Measurements from ENCODE around the gene HSF2. TPM values are rescaled to one million over a fixed set of nuclear protein-coding genes. Genes with fewer than 3 reads are reported as not detected.

The HSF2 gene
- total and polyA plus RNA-seq, 2 of the 13 experiments (the other 11 are each of a cell fraction or from before 2014, with no cell fraction given), result 24.8 to 26.4 TPM

GRCh38 chr6:122376246-122376645, 23.2 kb upstream of the HSF2 start:
- H4K20me1 ChIP-seq (ENCODE audit: insufficient read depth, low read length), result no peaks in the 10 kb centered on the region
- H3K4me1 ChIP-seq (ENCODE audit: insufficient read depth, low read length), result no peaks in the 10 kb centered on the region
- in situ Hi-C loops (cut with HindIII; ENCODE audit: extremely low pct_ligation_motif_present, low pct_unique_long_range_greater_than_20kb), result loop anchor here (25.0 kb wide), 1 partner anchor 161 kb away; no protein-coding TSS in a partner anchor
- under 1% methylated on average over 3 of the region's 3 CpGs for WGBS (ENCODE audit: low lambda C conversion rate)
- no TSS peak for BruUV-seq (replicated peaks)
- H3K4me2 ChIP-seq (ENCODE audit: low read depth, low read length), result 0 out of 2 replicates have a peak overlapping the region, but pooled peaks have one; percentile 2
- TF ChIP-seq FOXA3 (CRISPR knock-in tag; IDR thresholded peaks at IDR 0.05) (no peak), ZNF543 (CRISPR knock-in tag; IDR thresholded peaks at IDR 0.05) (no peak), HNF4G (IDR thresholded peaks at IDR 0.05; ENCODE audit: borderline replicate concordance, low read depth, low read length) (no peak), HNF4G (CRISPR knock-in tag; IDR thresholded peaks at IDR 0.05; ENCODE audit: borderline replicate concordance, low read depth) (no peak), FOXC1 (CRISPR knock-in tag; IDR thresholded peaks at IDR 0.05; ENCODE audit: borderline replicate concordance) (no peak), MXI1 (IDR thresholded peaks at IDR 0.05; ENCODE audit: borderline replicate concordance, low read depth, low read length) (no peak), ZNF292 (CRISPR knock-in tag; IDR thresholded peaks at IDR 0.05; ENCODE audit: borderline replicate concordance, low read depth) (no peak), ZNF253 (CRISPR knock-in tag; IDR thresholded peaks at IDR 0.05; ENCODE audit: borderline replicate concordance) (no peak), UBTF (CRISPR knock-in tag; IDR thresholded peaks at IDR 0.05) (no peak), ZSCAN30 (CRISPR knock-in tag; IDR thresholded peaks at IDR 0.05) (no peak), SP5 (CRISPR knock-in tag; IDR thresholded peaks at IDR 0.05; ENCODE audit: borderline replicate concordance, low read depth) (no peak), PRPF4 (IDR thresholded peaks at IDR 0.05; ENCODE audit: low read depth, low read length, poor library complexity, severe bottlenecking) (no peak), GPN1 (CRISPR knock-in tag; IDR thresholded peaks at IDR 0.05; ENCODE audit: borderline replicate concordance) (no peak), FOXK2 (IDR thresholded peaks at IDR 0.05) (no peak), TBX3 (IDR thresholded peaks at IDR 0.05; ENCODE audit: borderline replicate concordance) (no peak), HOXA9 (CRISPR knock-in tag; IDR thresholded peaks at IDR 0.05; ENCODE audit: borderline replicate concordance) (no peak), ZNF513 (CRISPR knock-in tag; conservative IDR thresholded peaks at IDR 0.05) (no peak)
- intact Hi-C loops (cut with micrococcal nuclease; ENCODE audit: unreplicated experiment), result no loop called here
- H3K27ac ChIP-seq (ENCODE audit: extremely low read length, insufficient read depth, low read length), result no peak overlapping the region
- POLR2A ChIA-PET, result no interaction called here
- no peak overlapping the region for H2AFZ ChIP-seq (ENCODE audit: low read length)
- H3K9me3 ChIP-seq (ENCODE audit: low read length), result no peaks in the 10 kb centered on the region
- CTCF ChIA-PET (ENCODE audit: low intra/inter-chr PET ratio, low total read pairs), result no interaction called here
- H3K9ac ChIP-seq (ENCODE audit: insufficient read depth, low read depth, low read length), result no peak overlapping the region
- H3K27me3 ChIP-seq (ENCODE audit: control insufficient read depth in 1 of 2, insufficient read depth in 2 of 2, low read length in 2 of 2), result no peaks in the 10 kb centered on the region; a peak in 1 of 5 replicates
- ATAC-seq (no peak), DNase-seq (ENCODE audit: low spot score) (no peak), FAIRE-seq (no peak)
- H3K79me2 ChIP-seq (ENCODE audit: insufficient read depth, low read length), result no peaks in the 10 kb centered on the region
- no peaks in the 10 kb centered on the region for H3K36me3 ChIP-seq (replicated peaks in 1 of 2; ENCODE audit: control insufficient read depth in 1 of 2, insufficient read depth in 2 of 2, low read length in 2 of 2)
- H3K4me3 ChIP-seq (replicated peaks in 1 of 3; ENCODE audit: insufficient read depth in 1 of 3, low read depth in 2 of 3, low read length in 3 of 3), result no peak overlapping the region
